Gastroesophageal sphincter (tissue), 3 donors: Measurements from ENCODE around the gene SGO2.

Experiments
- CTCF ChIP-seq, 4 experiments: fragments of 200-600 bp in 2 of 4; fragments of 450-650 bp in 2 of 4; sonication (generic) in 1 of 4; IDR thresholded peaks; one replicate each; pipeline ENCODE4 v1.5.1; 2017 to 2019; ENCODE audit warnings: antibody characterized with exemption in 4 of 4, mild to moderate bottlenecking in 2 of 4, moderate library complexity in 2 of 4
- EP300 ChIP-seq: sonication (generic); formaldehyde crosslinking; IDR thresholded peaks from one replicate; pipeline ENCODE4 v1.6.1; 2017; ENCODE audit warnings: antibody characterized with exemption, mild to moderate bottlenecking
- POLR2A ChIP-seq, 2 donors: fragments of 450-650 bp; IDR thresholded peaks; one replicate each; pipeline ENCODE4 v1.6.1; 2017; ENCODE audit warnings: antibody characterized with exemption in 2 of 2, mild to moderate bottlenecking in 2 of 2, moderate library complexity in 1 of 2
- POLR2AphosphoS5 ChIP-seq: sonication (generic); formaldehyde crosslinking; IDR thresholded peaks from one replicate; pipeline ENCODE4 v1.6.1; 2017; ENCODE audit warnings: antibody characterized with exemption

GRCh38 chr2:200624026-200624425 is 98.0 kb downstream of the SGO2 start:
- TF ChIP-seq CTCF (IDR thresholded peaks at IDR 0.05) (no peak), EP300 (no peak), POLR2A (IDR thresholded peaks at IDR 0.05) (no peak), POLR2AphosphoS5 (no peak)
